H1 (cell line): ENCODE measurements around the gene STRADB. TPM values are rescaled to one million over a fixed set of nuclear protein-coding genes. Genes with fewer than 3 reads are reported as not detected.

ENCODE experiments used
- CTCF ChIA-PET: fragments of 300-600 bp; sonication (Branson Sonifier 250); formaldehyde crosslinking; loops from one replicate; lab custom pipeline; 2021; ENCODE audit not compliant: partially characterized antibody; lab: Charles Lee
- POLR2A ChIA-PET: fragments of 300-600 bp; sonication (Branson Sonifier 250); formaldehyde crosslinking; loops from one replicate; lab custom pipeline; 2021; ENCODE audit warnings: inconsistent platforms; ENCODE audit not compliant: partially characterized antibody; lab: Charles Lee
- DNase-seq, 2 experiments: peaks; one replicate each; pipeline versions ENCODE4 v3.0.0 to v3.0.0-alpha.2; 2010 to 2022; ENCODE audit warnings: low spot score in 2 of 2, low read depth in 1 of 2, mixed read lengths in 1 of 2
- FAIRE-seq: peaks from 2 replicates; lab custom pipeline; 2011; peaks lifted over from hg19 to GRCh38; lab: Jason Lieb, UNC
- H2AFZ ChIP-seq: 2 replicates; pipeline ENCODE4 v1.8.1; 2012; ENCODE audit warnings: low read length, inconsistent platforms
- H2AK5ac ChIP-seq: 2 replicates; pipeline ENCODE4 v1.6.1; 2013; ENCODE audit warnings: low read depth, low read length
- H2BK120ac ChIP-seq: replicated peaks from 2 replicates; pipeline ENCODE3; 2013; ENCODE audit warnings: low read depth, low read length, inconsistent platforms
- H2BK12ac ChIP-seq: 2 replicates; pipeline ENCODE4 v1.6.1; 2013; ENCODE audit warnings: low read depth, low read length
- H2BK15ac ChIP-seq: 2 replicates; pipeline ENCODE4 v1.6.1; 2013; ENCODE audit warnings: low read length
- H2BK20ac ChIP-seq: 2 replicates; pipeline ENCODE4 v1.6.1; 2013; ENCODE audit warnings: low read length
- H2BK5ac ChIP-seq: 2 replicates; pipeline ENCODE4 v1.6.1; 2013; ENCODE audit warnings: low read depth, low read length
- H3K14ac ChIP-seq: 2 replicates; pipeline ENCODE4 v1.6.1; 2013; ENCODE audit warnings: inconsistent platforms; ENCODE audit not compliant: insufficient read length
- H3K18ac ChIP-seq: 2 replicates; pipeline ENCODE4 v1.6.1; 2013; ENCODE audit warnings: low read length; ENCODE audit errors: extremely low read depth
- H3K23ac ChIP-seq: 2 replicates; pipeline ENCODE4 v1.6.1; 2013; ENCODE audit warnings: inconsistent platforms; ENCODE audit not compliant: insufficient read length
- H3K23me2 ChIP-seq: 2 replicates; pipeline ENCODE4 v1.6.1; 2013; ENCODE audit warnings: low read depth, low read length
- H3K27ac ChIP-seq: 2 replicates; pipeline ENCODE4 v1.6.1; 2011; ENCODE audit warnings: low read depth, low read length, inconsistent platforms
- H3K27me3 ChIP-seq, 4 experiments: replicated peaks in 1 of 4; 1 replicate in 1 of 4; 2 replicates in 3 of 4; pipeline versions ENCODE4 v1.6.1 to v1.8.1; 2011 to 2013; ENCODE audit warnings: low read length in 3 of 4, mild to moderate bottlenecking in 3 of 4, inconsistent platforms in 2 of 4, mixed read lengths in 2 of 4, moderate library complexity in 1 of 4; ENCODE audit not compliant: control insufficient read depth in 3 of 4, insufficient read depth in 3 of 4; ENCODE audit errors: extremely low read depth in 1 of 4
- H3K36me3 ChIP-seq, 4 experiments: 2 replicates each; pipeline versions ENCODE4 v1.6.1 to v1.8.1; 2011 to 2013; ENCODE audit warnings: mild to moderate bottlenecking in 4 of 4, low read length in 3 of 4, moderate library complexity in 2 of 4, control low read depth in 1 of 4, inconsistent platforms in 1 of 4; ENCODE audit not compliant: insufficient read depth in 4 of 4, control insufficient read depth in 2 of 4
- H3K4ac ChIP-seq: replicated peaks from 2 replicates; pipeline ENCODE3; 2013; ENCODE audit warnings: low read length, low read depth, mixed read lengths, inconsistent platforms; ENCODE audit not compliant: insufficient read length
- H3K4me1 ChIP-seq, 4 experiments: replicated peaks in 1 of 4; 1 replicate in 1 of 4; 2 replicates in 3 of 4; pipeline versions ENCODE4 v1.6.1 to v1.8.1; 2011 to 2013; ENCODE audit warnings: low read length in 3 of 4, inconsistent platforms in 2 of 4, mixed read lengths in 1 of 4; ENCODE audit not compliant: insufficient read depth in 4 of 4, control insufficient read depth in 3 of 4
- H3K4me2 ChIP-seq, 2 experiments: 2 replicates each; pipeline versions ENCODE4 v1.6.1 to v1.8.1; 2011 to 2013; ENCODE audit warnings: low read depth in 2 of 2, low read length in 2 of 2, control low read depth in 1 of 2, inconsistent platforms in 1 of 2, mild to moderate bottlenecking in 1 of 2; ENCODE audit not compliant: insufficient read depth in 1 of 2
- H3K4me3 ChIP-seq, 4 experiments: fragments of 200-600, 300-600 bp in 1 of 4; sonication (generic), shearing (Covaris generic), sonication (Bioruptor Twin) in 1 of 4; 2 replicates each; pipeline versions ENCODE4 v1.5.1 to v1.8.1; 2011 to 2016; ENCODE audit warnings: low read length in 4 of 4, low read depth in 3 of 4, control low read depth in 2 of 4, inconsistent platforms in 2 of 4, mild to moderate bottlenecking in 2 of 4, mixed read lengths in 1 of 4, moderate library complexity in 1 of 4; ENCODE audit not compliant: insufficient read depth in 2 of 4; ENCODE audit errors: extremely low read depth in 1 of 4
- H3K56ac ChIP-seq: replicated peaks from 2 replicates; pipeline ENCODE3; 2013; ENCODE audit warnings: low read depth, mild to moderate bottlenecking, mixed read lengths, low read length, inconsistent platforms; ENCODE audit not compliant: insufficient read length
- H3K79me1 ChIP-seq: 2 replicates; pipeline ENCODE4 v1.6.1; 2013; ENCODE audit warnings: low read depth, low read length, control low read depth
- H3K79me2 ChIP-seq, 2 experiments: 2 replicates each; pipeline versions ENCODE4 v1.6.1 to v1.8.1; 2012 to 2013; ENCODE audit warnings: low read length in 2 of 2, mild to moderate bottlenecking in 2 of 2, inconsistent platforms in 1 of 2; ENCODE audit not compliant: insufficient read depth in 2 of 2, control insufficient read depth in 1 of 2
- H3K9ac ChIP-seq, 4 experiments: replicated peaks in 1 of 4; 1 replicate in 1 of 4; 2 replicates in 3 of 4; pipeline versions ENCODE4 v1.6.1 to v1.8.1; 2011 to 2013; ENCODE audit warnings: low read depth in 3 of 4, low read length in 3 of 4, control low read depth in 2 of 4, mild to moderate bottlenecking in 2 of 4, moderate library complexity in 2 of 4, inconsistent platforms in 1 of 4; ENCODE audit errors: extremely low read depth in 1 of 4
- H3K9me3 ChIP-seq, 2 experiments: 2 replicates each; pipeline versions ENCODE4 v1.6.1 to v1.8.1; 2012 to 2013; ENCODE audit warnings: mild to moderate bottlenecking in 2 of 2, moderate library complexity in 2 of 2, control low read depth in 1 of 2, inconsistent platforms in 1 of 2, low read depth in 1 of 2, low read length in 1 of 2, mixed read lengths in 1 of 2; ENCODE audit not compliant: insufficient read depth in 2 of 2
- H4K20me1 ChIP-seq, 2 experiments: replicated peaks in 1 of 2; 2 replicates each; pipeline versions ENCODE3 to v1.8.1; 2011 to 2013; ENCODE audit warnings: inconsistent platforms in 2 of 2, low read length in 2 of 2, mild to moderate bottlenecking in 1 of 2; ENCODE audit not compliant: insufficient read depth in 2 of 2, control insufficient read depth in 1 of 2
- H4K5ac ChIP-seq: 2 replicates; pipeline ENCODE4 v1.6.1; 2013; ENCODE audit warnings: low read length, low read depth, mixed read lengths, inconsistent platforms; ENCODE audit not compliant: insufficient read length
- H4K8ac ChIP-seq: 2 replicates; pipeline ENCODE4 v1.8.0; 2013; ENCODE audit warnings: mild to moderate bottlenecking, moderate library complexity, low read length, inconsistent platforms; ENCODE audit not compliant: insufficient read depth; ENCODE audit errors: extremely low read depth
- H4K91ac ChIP-seq: replicated peaks from 2 replicates; pipeline ENCODE3; 2013; ENCODE audit warnings: low read length, mixed read lengths, inconsistent platforms; ENCODE audit not compliant: insufficient read length
- ASH2L ChIP-seq: fragments of 200-600, 300-600 bp; sonication (generic); IDR thresholded peaks from one replicate; pipeline ENCODE4 v1.7.1; 2017; ENCODE audit warnings: low read length
- CHD2 ChIP-seq: IDR thresholded peaks from 2 replicates; pipeline ENCODE4 v1.6.1; 2012; ENCODE audit warnings: low read length, improper control_type of control experiment
- EZH2 ChIP-seq: fragments of 200-600 bp; sonication (generic); IDR thresholded peaks from 2 replicates; pipeline ENCODE4 v1.7.1; 2012; ENCODE audit warnings: low read depth, mild to moderate bottlenecking, moderate library complexity, low read length, inconsistent platforms; ENCODE audit not compliant: severe bottlenecking
- GTF2F1 ChIP-seq: IDR thresholded peaks from 2 replicates; pipeline ENCODE4 v1.6.1; 2012; ENCODE audit warnings: low read depth, low read length, improper control_type of control experiment, borderline replicate concordance
- TAF1 ChIP-seq: IDR thresholded peaks from 2 replicates; pipeline ENCODE4 v1.6.1; 2011; ENCODE audit warnings: mild to moderate bottlenecking, low read depth, low read length
- WGBS, 2 experiments: shearing (Covaris generic) in 1 of 2; methylation state at CpG; one replicate each; pipeline versions ENCODE4 v1.1.6 to v1.1.7; 2013 to 2015; ENCODE audit warnings: low lambda C conversion rate in 2 of 2, mixed read lengths in 2 of 2, inconsistent platforms in 1 of 2, low coverage in 1 of 2, missing lambda C conversion rate in 1 of 2; ENCODE audit not compliant: insufficient replicate concordance in 2 of 2, insufficient coverage in 1 of 2, insufficient read length in 1 of 2; ENCODE audit errors: extremely low coverage in 1 of 2, missing lambda C conversion rate in 1 of 2; 5-methylcytosine and 5-hydroxymethylcytosine counted together
- polyA plus RNA-seq, 7 experiments: library from polyadenylated mRNA; depleted of rRNA in 3 of 7; stranded (reverse) in 5 of 7; unstranded in 2 of 7; fragments of >200 nt in 5 of 7; fragments of 200-250 nt in 2 of 7; gene quantifications; 1 replicate in 5 of 7; 2 replicates in 1 of 7; 4 replicates in 1 of 7; pipeline versions ENCODE4 v1.2.1 to v1.2.3, GENCODE V29; 2011 to 2013; ENCODE audit warnings: missing spikeins in 2 of 7, mixed read lengths in 2 of 7
- total RNA-seq: library from RNA; stranded (reverse); fragmentation: NEBNext Ultra II Directional; extraction: Animal tissue kit (Norgen Biotek cat#: 25700); gene quantifications from 2 replicates; pipeline ENCODE4 v1.2.1, GENCODE V29; 2021
- TF ChIP-seq, protein P1 (sequence below): IDR thresholded peaks from 2 replicates; pipeline ENCODE4 v1.6.1; 2012; ENCODE audit warnings: inconsistent platforms

Gene STRADB
- total and polyA plus RNA-seq, 2 of the 8 experiments (the other 6 are each of a cell fraction or from before 2014, with no cell fraction given): 20.9 to 34.9 TPM

DNA sequence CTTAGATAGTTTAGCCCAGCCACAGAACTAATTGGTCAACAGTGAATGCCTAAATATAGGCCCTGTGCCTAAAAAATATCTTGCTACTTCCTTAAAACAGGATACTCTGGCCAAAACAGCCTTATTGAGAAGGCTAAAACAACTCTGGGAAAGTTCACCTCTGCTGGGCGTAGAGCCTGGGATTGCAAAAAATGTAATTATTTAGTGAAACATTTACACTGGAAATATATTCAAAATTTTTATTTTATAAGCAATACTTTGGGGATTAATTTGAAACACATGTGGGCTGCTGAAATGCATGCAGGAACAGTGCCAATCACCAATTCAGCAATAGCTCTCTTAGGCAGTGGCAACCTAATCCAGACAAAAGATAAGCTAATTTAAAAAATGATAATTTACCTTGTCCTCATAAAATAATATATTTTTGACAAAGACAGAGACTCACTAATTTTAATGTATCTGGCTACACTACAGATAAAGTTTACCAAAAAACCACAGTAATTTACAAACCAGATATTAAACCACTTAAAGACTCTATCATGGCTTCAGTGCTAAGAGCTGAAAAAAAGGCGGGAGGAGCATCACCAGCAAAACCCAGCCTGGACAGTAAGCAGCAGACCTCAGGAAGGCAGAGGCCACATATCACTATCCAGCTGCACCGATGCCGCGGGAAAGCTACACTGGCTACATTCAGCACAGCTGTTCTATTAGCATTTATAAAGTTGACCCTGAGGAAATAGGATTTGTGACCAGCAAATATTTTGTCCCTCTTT, 18.7 kb upstream of the STRADB start:
- H3K4me2 ChIP-seq: no peak overlapping the region
- H3K14ac ChIP-seq: no peak overlapping the region
- no peak overlapping the region for H3K56ac ChIP-seq
- no peak for DNase-seq
- H3K23ac ChIP-seq: no peak overlapping the region
- peaks cover 11 to 12% of the 10 kb centered on the region in 2 experiments; a peak in 2 of 4 replicates for H3K9me3 ChIP-seq
- H4K91ac ChIP-seq: no peak overlapping the region
- 0 out of 4 replicates have a peak, but pooled peaks cover 0 to 3% of the 10 kb centered on the region in 2 experiments for H3K79me2 ChIP-seq
- no peaks in the 10 kb centered on the region for H3K23me2 ChIP-seq
- ChIA-PET CTCF (interaction anchor here (0.7 to 1.7 kb wide), 4 partner anchors 12 to 69 kb away, joined by 3 to 5 read pairs (median 4); no protein-coding TSS in a partner anchor), POLR2A (no interaction called here)
- H2BK15ac ChIP-seq: no peak overlapping the region
- H3K79me1 ChIP-seq: no peaks in the 10 kb centered on the region
- H3K27ac ChIP-seq: no peak overlapping the region
- H4K5ac ChIP-seq: no peak overlapping the region
- H2AK5ac ChIP-seq: no peak overlapping the region
- H3K4ac ChIP-seq: no peak overlapping the region
- TF ChIP-seq TAF1 (no peak), ASH2L (no peak), GTF2F1 (no peak), EZH2 (no peak), CHD2 (no peak)
- TF ChIP-seq, protein P1, sequence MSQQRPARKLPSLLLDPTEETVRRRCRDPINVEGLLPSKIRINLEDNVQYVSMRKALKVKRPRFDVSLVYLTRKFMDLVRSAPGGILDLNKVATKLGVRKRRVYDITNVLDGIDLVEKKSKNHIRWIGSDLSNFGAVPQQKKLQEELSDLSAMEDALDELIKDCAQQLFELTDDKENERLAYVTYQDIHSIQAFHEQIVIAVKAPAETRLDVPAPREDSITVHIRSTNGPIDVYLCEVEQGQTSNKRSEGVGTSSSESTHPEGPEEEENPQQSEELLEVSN: peak; percentile 60
- no peaks in the 10 kb centered on the region for H3K27me3 ChIP-seq
- H3K4me3 ChIP-seq: no peak overlapping the region
- no peak overlapping the region for H2BK120ac ChIP-seq
- H4K8ac ChIP-seq: no peak overlapping the region
- H3K4me1 ChIP-seq: no peaks in the 10 kb centered on the region
- no peak overlapping the region for H3K9ac ChIP-seq
- no peak overlapping the region for H3K18ac ChIP-seq
- no peak overlapping the region for H2BK20ac ChIP-seq
- H2BK12ac ChIP-seq: no peak overlapping the region
- no peak overlapping the region for H2BK5ac ChIP-seq
- WGBS, 2 experiments: 94% methylated on average over 5 of the region's 5 CpGs; no CpG with 5 or more reads in 1 of the 2 experiments
- H3K36me3 ChIP-seq: peaks cover 0 to 5% (median 0%) of the 10 kb centered on the region in 4 experiments; a peak in 1 of 8 replicates
- no peak overlapping the region for H2AFZ ChIP-seq
- FAIRE-seq: no peak
- peaks cover 0 to 2% of the 10 kb centered on the region in 2 experiments for H4K20me1 ChIP-seq
